Breast epithelium (tissue), 3 donors: ENCODE results near the gene FXYD1.

Experiments used
- CTCF ChIP-seq, 3 donors: fragments of 450-650 bp; IDR thresholded peaks; one replicate each; pipeline ENCODE4 v1.5.1; 2016 to 2017; ENCODE audit warnings: antibody characterized with exemption in 3 of 3, mild to moderate bottlenecking in 3 of 3, moderate library complexity in 3 of 3
- POLR2AphosphoS5 ChIP-seq, 3 donors: sonication (generic); formaldehyde crosslinking; IDR thresholded peaks; one replicate each; pipeline ENCODE4 v1.6.1; 2017; ENCODE audit warnings: antibody characterized with exemption in 3 of 3

- TF ChIP-seq POLR2AphosphoS5 (IDR thresholded peaks at IDR 0.05) (no peak), CTCF (IDR thresholded peaks at IDR 0.05) (no peak)
Observed at GRCh38 chr19:35140207-35140961, 1.8 kb downstream of the FXYD1 start.
